Loucy (cell line): ENCODE data around the gene FIGNL2.

ENCODE experiments used
- CTCF ChIP-seq: fragments of 200-600 bp; sonication (generic); conservative IDR thresholded peaks from 2 replicates; pipeline ENCODE4 v1.5.1; 2014; ENCODE audit warnings: mild to moderate bottlenecking, antibody characterized with exemption, low read length
- EZH2phosphoT487 ChIP-seq: fragments of 200-600 bp; IDR thresholded peaks from 2 replicates; pipeline ENCODE4 v1.6.1; 2018; ENCODE audit warnings: antibody characterized with exemption, mild to moderate bottlenecking, moderate library complexity, borderline replicate concordance

- TF ChIP-seq EZH2phosphoT487 (no peak), CTCF (no peak)
Observed at GRCh38 chr12:51864833-51865670, 16.5 kb upstream of the FIGNL2 start.
